ENCODE data around the gene PLTP. TPM values are rescaled to one million over a fixed set of nuclear protein-coding genes. Genes with fewer than 3 reads are reported as not detected.
A peak's percentile ranks its signal among the peaks of the same experiment; 100 is the strongest.
"Not testable (repeated sequence)": the region's sequence is repeated elsewhere in the genome, so short reads cannot be mapped to it uniquely, and the experiment has no call there.

The PLTP gene
- total RNA-seq, 1 donor from 2014 or later, result 96.5 TPM

DNA sequence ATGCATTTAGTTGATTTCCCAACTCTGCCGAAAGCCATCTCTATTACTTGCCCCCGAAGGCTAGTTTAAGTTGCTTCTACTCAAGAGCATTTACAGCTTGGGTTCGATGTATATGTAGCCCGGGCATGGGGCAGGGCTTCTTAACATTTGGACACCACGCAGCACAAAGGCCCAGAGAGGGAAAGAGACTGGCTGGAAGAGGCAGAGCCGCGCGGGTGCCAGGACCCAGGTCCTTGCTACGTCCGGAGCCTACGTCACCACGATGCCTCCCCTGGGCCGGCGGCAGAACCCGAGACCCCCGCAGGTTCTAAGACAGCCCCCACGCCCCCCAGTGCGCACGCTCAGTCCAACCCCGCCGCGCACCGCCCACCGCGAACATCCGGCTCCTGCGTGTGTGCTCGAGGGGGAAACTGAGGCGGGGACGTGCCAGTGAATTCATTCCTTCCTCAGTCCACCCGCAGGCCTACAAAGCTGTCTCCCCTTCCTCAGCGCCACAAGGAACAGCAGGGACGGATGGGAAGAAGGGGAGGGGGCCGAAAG, 22.2 kb upstream of the PLTP start:
- Mint-ChIP-seq H3K27ac (peak overlapping the region; percentile 90), H3K27me3 (no peaks in the 10 kb centered on the region), H3K4me3 (peak overlapping the region; percentile 97), H3K4me1 (ENCODE audit: unreplicated experiment) (peaks cover 8% of the 10 kb centered on the region), H3K9me3 (no peaks in the 10 kb centered on the region), H3K36me3 (peaks cover 10% of the 10 kb centered on the region)
- TF ChIP-seq, protein P1, sequence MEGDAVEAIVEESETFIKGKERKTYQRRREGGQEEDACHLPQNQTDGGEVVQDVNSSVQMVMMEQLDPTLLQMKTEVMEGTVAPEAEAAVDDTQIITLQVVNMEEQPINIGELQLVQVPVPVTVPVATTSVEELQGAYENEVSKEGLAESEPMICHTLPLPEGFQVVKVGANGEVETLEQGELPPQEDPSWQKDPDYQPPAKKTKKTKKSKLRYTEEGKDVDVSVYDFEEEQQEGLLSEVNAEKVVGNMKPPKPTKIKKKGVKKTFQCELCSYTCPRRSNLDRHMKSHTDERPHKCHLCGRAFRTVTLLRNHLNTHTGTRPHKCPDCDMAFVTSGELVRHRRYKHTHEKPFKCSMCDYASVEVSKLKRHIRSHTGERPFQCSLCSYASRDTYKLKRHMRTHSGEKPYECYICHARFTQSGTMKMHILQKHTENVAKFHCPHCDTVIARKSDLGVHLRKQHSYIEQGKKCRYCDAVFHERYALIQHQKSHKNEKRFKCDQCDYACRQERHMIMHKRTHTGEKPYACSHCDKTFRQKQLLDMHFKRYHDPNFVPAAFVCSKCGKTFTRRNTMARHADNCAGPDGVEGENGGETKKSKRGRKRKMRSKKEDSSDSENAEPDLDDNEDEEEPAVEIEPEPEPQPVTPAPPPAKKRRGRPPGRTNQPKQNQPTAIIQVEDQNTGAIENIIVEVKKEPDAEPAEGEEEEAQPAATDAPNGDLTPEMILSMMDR (conservative IDR thresholded peaks at IDR 0.05), result no peak
- DNase-seq (ENCODE audit: extremely low spot score, unreplicated experiment), result no peak

DNA sequence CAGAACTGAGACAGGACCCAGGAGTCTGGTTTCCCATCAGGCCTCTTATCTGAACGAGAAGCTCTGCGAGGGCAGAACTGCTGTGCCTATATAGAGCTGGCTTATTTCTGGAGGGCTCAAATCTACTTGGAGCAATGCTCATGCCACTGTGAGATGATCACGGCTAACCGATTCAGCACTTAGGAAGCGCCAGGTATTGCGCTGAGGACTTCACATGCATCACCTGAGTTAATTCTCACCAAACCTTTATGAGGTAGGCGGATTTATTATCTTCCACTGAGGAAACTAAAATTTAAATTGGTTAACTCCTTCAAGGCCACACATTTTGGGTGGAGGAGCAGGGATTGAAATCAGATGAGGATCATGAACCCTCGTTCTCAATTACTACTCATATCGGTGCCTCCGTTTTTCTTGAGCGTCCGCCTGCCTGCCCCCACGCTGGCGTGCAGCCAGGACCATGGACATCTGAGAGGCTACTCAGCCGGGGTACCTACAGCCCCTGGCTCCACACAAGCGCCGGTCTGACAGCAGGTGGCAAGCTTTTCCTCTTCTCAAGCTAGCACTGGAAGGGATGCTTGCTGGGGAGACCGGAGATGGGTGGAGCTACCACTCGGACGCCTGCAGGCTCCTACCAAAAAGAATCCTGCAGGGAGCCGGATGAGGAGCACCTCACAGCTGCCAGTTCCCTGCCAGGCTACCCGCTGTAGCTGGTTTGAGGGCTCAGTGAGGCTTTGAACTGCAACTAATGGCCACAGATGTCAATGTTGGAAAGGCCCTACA, 21.5 kb upstream of the PLTP start:
- H3K4me3 Mint-ChIP-seq, result peak overlapping the region; percentile 97
- no peaks in the 10 kb centered on the region for H3K27me3 Mint-ChIP-seq
- H3K4me1 Mint-ChIP-seq (ENCODE audit: unreplicated experiment), result peaks cover 8% of the 10 kb centered on the region
- TF ChIP-seq, protein P1 (conservative IDR thresholded peaks at IDR 0.05), result peak; percentile 42
- peak overlapping the region; percentile 90 for H3K27ac Mint-ChIP-seq
- no peaks in the 10 kb centered on the region for H3K9me3 Mint-ChIP-seq
- no peak for DNase-seq (ENCODE audit: extremely low spot score, unreplicated experiment)
- peaks cover 8% of the 10 kb centered on the region for H3K36me3 Mint-ChIP-seq

DNA sequence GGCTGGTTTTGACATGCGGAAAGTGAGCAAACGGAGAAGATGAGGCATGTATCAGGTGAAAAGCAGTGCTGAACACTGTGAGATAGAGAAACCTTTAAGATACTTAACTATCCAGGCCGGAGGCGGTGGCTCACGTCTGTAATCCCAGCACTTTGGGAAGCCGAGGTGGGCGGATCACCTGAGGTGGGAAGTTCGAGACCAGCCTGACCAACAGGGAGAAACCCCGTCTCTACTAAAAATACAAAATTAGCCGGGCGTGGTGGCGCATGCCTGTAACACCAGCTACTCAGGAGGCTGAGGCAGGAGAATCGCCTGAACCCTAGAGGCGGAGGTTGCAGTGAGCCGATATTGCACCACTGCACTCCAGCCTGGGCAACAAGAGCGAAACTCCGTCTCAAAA, 19.7 kb upstream of the PLTP start:
- not testable (repeated sequence) for DNase-seq (ENCODE audit: extremely low spot score, unreplicated experiment); H3K9me3 Mint-ChIP-seq; H3K4me3 Mint-ChIP-seq; H3K27me3 Mint-ChIP-seq; H3K36me3 Mint-ChIP-seq; H3K27ac Mint-ChIP-seq; H3K4me1 Mint-ChIP-seq (ENCODE audit: unreplicated experiment)

GRCh38 chr20:45927071-45927878, 15.3 kb upstream of the PLTP start:
- TF ChIP-seq, protein P1 (conservative IDR thresholded peaks at IDR 0.05), result no peak
- no peak overlapping the region for H3K4me3 Mint-ChIP-seq
- H3K27ac Mint-ChIP-seq, result peak overlapping the region; percentile 27
- H3K4me1 Mint-ChIP-seq (ENCODE audit: unreplicated experiment), result peaks cover 11% of the 10 kb centered on the region
- H3K36me3 Mint-ChIP-seq, result no peaks in the 10 kb centered on the region
- DNase-seq (ENCODE audit: extremely low spot score, unreplicated experiment), result no peak
- H3K27me3 Mint-ChIP-seq, result no peaks in the 10 kb centered on the region
- no peaks in the 10 kb centered on the region for H3K9me3 Mint-ChIP-seq

DNA sequence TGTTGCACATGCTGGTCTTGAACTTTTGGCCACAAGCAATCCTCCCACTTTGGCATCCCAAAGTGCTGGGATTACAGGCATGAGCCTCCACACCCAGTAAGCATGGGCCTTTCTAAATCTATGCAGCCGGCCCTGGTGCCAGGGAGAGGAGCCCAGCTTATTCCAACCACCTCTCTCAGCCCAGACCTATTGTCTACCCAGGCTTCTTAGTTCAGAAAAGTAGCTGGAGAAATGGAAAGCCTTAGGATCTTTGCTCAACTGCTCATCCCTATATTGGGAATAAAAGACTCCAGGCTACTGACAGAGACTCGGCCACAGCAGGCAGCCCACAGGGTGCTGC, 14.7 kb upstream of the PLTP start:
- H3K9me3 Mint-ChIP-seq, result no peaks in the 10 kb centered on the region
- H3K4me3 Mint-ChIP-seq, result no peak overlapping the region
- no peak overlapping the region for H3K27ac Mint-ChIP-seq
- H3K36me3 Mint-ChIP-seq, result no peaks in the 10 kb centered on the region
- TF ChIP-seq, protein P1 (conservative IDR thresholded peaks at IDR 0.05), result no peak
- peaks cover 13% of the 10 kb centered on the region for H3K4me1 Mint-ChIP-seq (ENCODE audit: unreplicated experiment)
- H3K27me3 Mint-ChIP-seq, result peaks cover 2% of the 10 kb centered on the region
- DNase-seq (ENCODE audit: extremely low spot score, unreplicated experiment), result no peak

All from type B pancreatic cell (in vitro differentiated cells).